Stimulated activated CD8-positive, alpha-beta memory T cell treated with anti-CD3 and anti-CD28 coated beads, Interleukin-7, amount 100 ng/mL, for 4 hours (primary cell): ENCODE measurements around the gene ARHGAP22.

ENCODE experiments used
- DNase-seq, 2 donors: peaks; one replicate each; pipeline ENCODE4 v3.0.0-alpha.2; 2020; ENCODE audit warnings: low read depth in 2 of 2

The ARHGAP22 gene

DNA sequence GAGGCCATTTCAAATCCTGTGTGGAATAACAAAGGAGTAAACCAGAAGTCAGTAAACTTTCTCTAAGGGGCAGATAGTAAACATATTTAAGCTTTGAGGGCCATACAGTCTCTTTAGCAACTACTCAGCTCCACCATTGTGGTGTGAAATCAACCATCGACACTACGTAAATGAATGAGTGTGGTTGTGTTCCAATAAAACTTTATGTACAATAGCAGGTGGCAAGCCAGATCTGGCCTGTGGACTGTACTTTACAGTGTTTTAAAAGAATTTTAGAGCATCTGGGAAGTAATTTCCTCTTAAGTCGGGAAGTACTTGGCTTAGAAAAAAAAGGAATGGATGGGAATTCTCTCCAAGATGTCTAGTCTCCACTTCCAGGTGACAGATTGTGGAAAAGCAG, 71.3 kb downstream of the ARHGAP22 start:
- DNase-seq, result no peak

DNA sequence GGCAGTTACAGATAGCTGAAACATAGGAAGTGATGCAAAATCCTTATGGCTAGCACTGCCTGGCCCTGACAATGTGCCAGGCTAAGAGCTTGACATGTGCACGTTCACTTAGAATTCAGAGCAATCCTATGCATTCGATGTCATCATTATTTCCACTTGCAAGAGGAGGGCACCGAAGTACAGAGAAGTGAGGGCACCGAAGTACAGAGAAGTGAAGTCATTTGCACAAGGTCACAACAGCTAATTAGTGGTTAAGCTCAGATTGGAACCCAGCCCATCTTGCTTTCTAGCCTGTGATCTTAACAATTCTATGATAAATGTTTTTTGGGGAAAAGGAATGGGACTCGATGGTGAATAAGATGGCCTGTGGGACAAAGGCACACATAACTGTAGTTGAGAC, 73.4 kb downstream of the ARHGAP22 start:
- no peak for DNase-seq

DNA sequence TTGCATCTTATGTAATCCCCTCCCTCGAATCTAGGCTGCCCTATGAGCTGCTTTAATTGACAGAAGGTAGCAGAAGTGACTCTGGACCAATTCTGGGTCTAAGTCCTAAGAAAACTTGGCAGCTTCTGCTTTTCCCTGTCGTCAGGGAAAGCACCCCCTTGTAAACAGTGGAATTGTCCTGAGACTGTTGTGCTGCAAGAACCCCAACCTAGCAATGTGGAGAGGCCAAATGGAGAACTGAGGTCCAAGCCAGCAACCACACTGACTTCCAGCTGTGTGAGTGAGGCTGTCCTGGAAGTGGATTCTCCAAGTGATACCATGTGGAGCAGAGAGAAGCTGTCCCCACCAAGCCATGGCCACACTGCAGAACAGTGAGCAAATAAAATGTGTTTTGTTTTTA, 75.5 kb downstream of the ARHGAP22 start:
- DNase-seq, result no peak

DNA sequence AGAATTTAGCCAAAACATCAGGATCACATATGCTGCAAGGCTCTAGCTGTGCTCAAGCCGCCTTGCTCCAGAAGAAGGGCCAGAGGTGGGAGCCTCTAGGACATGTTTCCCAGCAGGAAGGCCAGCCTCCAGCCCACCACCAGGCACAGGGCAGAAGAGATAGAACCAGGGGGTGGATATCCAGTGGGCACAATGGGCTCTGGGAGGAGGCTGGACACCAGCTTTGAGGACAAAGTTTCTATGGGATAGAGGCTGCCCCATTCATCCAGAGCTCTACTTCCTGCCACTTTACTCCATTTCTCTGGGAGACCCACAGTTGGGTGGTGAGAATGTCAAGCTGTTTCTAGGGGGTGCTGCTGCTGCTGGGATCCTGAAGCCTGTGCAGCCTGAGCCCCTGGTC, 77.1 kb downstream of the ARHGAP22 start:
- DNase-seq, result no peak

DNA sequence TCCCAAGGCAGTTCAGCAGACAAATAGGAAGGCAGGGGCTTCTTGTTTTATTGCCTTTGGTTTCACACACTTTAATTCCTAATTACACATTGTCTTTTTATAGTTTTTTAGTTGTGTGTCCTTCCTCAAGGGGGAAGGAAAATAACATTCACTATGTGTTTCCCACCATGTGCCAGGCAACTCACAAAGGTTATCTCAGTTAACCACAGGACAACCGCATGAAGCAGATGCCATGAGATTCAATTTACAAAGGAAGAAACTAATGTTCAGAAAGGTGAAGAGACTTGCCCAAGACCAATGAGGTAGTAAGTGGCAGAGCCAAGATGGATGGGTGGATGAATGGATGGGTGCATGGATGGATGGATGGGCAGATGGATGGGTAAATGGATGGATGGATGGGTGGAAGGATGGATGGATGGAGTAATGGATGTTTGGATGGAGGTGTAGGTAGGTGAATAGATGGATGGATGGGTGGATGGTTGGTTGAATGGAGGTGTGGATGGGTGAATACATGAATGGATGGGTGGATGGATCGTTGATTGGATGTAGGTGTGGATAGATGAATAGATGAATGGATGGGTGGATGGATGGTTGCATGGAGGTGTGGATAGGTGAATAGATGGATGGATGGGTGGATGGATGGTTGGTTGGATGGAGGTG, 77.9 kb downstream of the ARHGAP22 start:
- DNase-seq, result no peak

DNA sequence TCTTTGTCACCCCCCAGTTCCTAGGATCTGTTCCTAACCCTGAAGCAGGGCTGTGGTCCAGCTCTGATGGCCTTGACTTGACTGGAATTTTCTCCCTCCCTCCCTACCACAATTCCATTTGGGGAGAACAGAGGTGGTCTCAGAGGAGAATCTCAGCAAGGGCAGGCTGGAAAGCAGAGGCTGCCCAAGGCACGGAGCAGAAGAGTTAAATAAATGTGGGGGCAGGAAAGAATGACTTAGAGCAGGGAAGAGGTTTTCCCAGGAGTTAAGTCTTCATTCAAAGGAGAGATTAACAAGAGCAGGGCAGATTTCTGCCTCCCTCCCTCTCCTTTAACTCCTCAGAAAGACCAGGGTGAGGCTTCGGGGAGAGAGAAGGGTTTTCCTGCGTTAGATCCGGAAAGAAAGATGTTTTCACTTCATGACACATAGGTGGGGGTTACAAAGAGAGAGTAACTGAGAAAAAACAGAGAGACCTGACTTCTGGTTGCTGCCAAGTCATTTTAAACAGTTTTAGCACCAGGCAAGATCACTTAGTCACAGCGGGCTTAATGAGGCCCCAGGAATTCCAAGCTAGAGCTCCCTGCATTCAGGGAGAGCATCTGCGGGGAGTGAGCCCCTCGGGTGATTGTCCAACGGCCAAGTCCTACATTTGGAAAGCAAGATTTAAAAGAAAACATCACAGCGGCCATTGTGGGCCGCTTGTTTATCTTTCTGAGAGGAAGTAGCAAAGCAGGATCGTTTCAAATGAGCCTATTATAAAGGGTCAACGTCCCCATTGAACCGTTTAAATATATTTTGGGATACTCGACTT, 78.7 kb downstream of the ARHGAP22 start:
- no peak for DNase-seq

DNA sequence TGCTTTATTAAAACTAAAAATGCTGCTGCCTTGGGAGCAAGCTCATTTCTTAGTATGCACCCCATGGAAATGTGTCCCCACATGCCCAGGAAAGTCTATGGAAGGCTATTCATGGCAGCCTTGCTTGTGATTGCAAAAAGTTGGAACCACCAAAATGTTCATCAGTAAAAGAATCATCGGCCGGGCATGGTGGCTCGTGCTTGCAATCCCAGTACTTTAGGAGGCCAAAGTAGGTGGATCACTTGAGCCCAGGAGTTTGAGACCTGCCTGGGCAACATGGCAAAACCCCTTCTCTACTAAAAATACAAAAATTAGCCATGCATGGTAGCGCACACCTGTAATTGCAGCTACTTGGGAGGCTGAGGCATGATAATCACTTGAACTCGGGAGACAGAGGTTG, 79.8 kb downstream of the ARHGAP22 start:
- DNase-seq, result no peak

DNA sequence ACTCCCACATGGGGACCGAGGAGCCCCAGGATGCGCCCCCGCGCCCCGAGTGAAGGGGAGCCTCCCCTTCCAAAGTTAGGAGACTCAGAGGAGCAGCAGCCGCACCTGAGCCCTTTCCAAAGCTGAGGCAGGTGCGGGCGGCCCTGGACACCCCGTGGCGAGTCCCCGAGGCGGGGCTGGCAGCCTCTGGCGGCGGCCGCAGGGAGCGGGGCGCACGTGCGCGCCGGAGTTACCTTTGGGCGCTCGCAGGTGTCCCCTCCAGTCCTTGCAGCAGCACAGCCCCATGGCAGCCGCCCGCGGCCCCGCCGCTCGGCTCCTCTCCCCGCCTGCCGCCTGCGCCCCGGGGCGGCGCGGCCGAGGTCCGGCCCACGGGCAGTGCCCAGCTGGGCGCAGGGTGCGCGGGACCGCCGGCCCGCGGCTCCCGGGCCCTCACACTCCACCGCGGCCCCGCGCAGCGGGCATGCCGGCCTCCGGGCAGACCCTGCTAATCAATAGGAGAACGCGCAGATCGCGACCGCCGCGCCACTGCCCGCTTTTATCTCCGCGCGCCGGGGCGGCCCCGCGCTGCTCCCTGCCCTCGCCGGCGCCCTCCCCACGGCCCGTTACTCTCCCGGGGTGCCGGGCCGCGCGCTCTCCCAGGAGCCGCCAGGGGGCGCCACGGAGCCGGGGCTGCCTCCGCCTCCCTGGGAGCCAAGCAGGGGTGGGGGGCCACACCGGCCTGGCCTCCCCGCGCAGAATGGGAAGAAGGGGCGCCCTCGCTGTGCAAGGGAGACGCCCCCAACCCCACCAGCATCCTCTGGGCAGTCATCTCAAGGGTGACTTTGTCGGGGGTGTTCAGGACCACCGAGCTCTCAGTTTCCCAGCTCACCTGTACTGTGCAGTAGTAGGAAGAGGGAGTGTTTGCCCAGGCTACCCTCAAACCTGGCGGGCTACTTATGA, 80.8 kb downstream of the ARHGAP22 start:
- DNase-seq, result no peak

DNA sequence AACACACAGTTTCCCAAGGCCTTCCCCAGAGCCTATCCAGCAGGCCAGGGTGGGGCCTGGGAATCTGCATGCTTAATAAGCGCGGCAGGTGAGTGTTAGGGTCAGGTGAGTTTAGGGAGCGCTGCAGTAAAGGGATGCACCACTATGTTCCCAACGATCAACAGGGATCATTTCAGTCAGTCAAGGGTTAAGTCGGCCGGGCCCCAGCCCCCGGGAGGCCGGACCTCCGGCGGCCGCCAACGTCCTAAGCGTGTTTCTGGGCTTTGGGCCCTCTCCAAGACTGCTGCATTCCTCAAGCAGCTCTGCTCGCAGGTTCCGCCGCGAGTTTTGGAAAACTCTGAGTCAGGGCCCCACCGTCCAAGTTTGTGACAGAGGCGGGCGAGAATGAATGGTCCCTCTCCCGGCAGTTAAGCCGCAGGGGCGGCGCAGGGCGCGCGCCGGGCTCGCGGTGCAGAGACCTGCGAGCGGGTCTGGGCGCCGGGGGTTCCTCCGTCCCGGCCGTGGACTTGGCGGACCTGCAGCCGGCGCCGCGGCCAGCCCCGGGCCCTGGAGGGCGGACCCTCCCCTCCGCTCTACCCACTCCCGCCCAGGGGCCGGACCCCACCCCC, 81.6 kb downstream of the ARHGAP22 start:
- DNase-seq, result no peak

DNA sequence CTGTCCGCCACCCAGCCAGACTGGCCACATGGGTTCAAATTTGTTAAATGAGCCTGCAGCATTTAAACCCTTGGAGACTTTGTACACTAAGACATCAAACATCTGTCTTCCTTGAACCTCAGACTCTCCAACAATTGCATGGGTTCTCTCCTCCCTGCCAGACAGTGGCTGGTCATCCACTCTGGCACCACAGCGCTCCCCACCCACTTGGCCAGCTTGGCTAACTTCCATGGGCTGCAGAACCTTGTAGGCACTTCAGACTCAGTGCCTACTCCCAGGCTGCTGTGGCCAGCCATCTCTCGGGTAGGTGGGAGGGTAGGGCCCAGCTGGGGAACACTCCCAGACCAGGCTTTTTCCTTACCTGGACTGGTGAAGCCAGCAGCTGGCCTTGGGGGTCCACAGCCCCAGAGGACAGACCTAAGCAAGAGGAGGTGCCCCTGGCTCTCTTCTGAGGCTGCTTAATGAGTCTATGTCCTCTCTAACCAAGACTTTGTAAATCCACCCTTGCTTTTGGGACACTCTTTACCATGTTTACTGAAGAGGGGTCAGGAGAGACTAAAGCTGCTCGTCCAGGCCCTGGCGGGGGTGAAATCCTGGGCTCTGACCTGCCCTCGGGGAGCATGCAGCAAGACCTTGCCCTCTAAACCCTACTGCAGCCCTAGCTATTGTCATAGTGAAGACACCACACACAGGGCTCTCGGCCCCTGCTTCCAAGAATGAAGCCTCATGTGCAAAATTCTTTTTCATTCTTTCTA, 82.7 kb downstream of the ARHGAP22 start:
- no peak for DNase-seq

DNA sequence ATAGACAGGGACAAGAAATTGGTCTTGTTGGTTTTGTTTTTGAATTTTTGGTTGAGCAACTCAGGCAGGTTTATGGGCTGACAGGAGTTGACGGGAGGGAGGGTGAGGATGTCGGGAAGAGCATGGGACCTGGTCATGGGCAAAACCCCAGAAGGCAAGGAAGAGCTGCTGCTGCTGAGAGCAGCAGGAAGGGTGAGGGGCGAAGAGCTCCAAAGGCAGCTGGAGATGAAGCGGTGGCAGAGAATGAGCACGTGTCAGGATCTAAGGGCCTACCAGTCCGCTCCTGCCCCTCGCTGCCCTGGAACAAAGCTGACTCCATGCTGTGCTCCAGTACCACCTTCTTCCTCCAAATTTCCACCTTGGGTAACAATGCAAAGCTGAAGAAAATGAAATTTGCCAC, 84.3 kb downstream of the ARHGAP22 start:
- DNase-seq, result no peak

DNA sequence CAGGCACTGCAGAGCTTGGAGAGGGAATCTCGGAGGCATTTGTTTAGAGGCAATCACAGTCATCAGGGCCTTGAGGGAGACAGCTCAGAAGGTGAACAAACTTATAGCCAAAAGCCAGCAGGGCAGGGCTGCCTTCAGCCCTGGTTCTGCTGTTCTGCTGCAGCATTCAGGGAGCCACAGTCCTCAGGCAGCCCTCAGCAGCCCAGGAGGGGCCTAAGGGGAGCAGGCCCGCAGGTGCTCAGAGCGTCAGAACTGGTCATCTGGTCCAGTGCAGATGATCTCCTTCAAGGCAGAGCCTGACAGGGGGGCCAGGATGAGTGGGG, 84.7 kb downstream of the ARHGAP22 start:
- DNase-seq, result no peak

DNA sequence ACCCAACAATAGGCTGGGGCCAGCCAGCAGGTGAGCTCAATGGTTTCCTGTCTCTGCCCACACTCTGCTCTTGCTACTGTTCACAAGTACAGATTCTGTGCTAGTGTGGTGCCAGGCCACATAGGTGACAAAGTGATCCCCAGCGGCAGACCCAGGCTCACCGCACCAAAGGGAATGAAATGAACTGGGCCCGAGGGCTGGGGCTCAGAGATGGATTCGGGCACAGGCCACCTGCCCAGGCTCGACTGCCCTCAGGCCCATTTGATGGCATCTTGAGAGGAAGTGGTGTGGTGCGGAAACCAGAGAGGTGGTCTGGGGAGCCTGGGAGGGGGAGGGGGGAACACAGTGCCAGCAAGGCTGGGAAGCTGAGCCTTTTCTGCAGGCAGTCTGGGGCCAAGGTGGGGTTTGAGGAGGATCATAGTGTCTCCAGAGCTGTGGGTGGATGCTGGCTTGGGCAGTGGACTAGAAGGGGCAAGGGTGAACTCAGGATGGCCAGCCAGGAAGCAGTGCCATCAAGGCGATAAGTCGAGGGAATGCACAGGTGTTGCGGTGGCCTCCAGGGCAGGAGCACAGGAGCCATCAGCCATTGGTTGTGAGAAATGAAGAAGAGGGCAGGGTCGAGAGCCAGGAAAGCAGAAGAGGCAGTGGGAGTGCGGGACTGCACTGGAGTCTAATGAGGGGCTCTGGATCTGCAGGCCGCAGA, 85.2 kb downstream of the ARHGAP22 start:
- no peak for DNase-seq

DNA sequence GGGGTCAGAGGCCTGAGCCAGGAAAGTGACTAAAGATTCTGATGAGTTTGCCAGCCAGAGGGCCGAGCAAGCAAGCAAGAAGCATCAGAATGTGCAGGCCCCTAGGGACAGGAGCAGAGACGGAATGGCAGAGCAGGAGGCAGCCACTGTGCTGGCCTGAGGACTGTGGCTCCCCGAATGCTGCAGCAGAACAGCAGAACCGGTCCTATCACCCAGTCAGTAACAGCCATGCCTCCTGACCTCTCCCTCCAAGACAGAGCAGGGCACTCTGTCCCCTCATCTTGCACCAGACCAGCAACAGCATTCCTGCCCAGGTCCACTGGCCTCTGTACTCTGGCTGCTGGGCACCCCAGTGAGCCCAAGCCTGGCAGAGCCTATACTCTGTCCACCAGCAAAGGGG, 85.9 kb downstream of the ARHGAP22 start:
- no peak for DNase-seq

DNA sequence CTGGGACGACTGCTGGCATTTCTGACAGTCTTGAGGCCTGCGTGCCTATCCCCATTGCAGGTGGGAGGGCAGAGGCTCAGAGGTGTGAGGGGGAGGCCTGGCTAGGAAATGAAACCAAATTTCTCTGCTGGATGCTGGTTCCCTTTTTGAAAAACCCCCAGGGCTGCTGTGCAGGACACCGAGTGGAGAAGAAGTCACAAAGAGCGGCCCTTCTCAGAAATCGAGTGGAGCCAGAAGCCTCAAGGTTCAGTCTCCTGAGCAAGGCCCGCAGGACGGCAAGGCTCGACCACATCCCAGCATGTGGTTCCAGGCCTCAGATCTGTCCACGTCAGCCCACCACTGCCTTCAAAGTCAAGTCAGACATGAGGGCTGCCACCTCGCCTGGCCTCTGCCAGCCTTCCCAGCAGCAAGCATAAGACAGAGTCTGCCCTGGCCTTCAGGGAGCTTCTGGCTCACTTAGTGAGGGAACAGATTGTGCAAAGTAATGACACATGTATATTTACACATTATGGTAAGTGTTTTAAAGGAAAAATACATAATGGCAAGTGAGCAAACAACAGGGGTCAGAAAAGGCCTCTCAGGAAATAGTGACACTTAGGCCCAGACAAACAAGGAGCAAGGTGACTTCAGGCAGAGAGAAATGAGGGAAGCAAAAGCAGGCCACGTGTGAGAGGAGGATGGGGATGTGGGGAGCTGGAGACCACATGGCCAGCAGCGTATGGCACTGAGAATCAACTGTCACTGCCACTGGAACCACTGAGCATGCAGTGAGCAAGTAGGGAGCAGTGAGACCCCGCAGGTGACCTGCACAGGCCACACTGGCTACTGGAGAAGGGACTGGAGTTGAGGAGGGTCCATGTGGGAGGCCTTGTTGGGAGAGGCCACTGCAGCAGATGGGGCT, 86.7 kb downstream of the ARHGAP22 start:
- DNase-seq, result no peak

DNA sequence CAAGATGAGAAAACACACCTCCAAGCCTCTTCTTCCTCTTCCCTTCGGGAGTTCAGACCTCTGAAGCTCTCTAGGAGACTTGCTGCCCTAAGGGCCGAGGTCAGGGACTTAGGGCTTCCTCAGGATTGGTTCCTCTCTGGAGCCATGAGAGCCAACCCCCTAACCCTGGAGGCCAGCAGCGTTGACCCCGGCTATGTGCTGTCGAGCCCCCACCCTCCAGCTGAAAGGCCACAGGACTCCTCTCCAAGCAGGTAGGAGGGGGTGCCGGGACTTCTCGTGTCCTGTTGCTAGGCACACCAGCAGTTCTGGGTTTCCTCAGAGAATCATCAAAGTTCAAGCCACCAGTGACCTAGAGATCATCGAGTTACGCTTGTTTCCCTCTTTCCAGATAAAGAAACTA, 87.4 kb downstream of the ARHGAP22 start:
- DNase-seq, result no peak

DNA sequence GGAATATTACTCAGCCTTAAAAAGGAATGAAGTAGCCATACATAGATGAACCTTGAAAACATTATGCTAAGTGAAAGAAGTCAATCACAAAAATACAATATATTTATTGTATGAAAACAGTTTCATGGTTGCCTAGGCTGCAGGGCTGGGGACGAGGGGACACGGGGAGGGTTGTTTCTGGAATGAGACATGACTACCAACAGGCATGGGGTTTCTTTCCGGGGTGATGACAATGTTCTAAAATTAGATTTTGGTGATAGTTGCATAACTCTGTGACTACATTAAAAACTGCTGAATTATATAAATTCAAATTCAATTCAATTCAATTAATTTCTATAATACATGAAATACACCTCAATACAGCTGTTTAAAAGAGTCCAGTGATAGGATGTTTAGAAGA, 88.0 kb downstream of the ARHGAP22 start:
- DNase-seq, result no peak

DNA sequence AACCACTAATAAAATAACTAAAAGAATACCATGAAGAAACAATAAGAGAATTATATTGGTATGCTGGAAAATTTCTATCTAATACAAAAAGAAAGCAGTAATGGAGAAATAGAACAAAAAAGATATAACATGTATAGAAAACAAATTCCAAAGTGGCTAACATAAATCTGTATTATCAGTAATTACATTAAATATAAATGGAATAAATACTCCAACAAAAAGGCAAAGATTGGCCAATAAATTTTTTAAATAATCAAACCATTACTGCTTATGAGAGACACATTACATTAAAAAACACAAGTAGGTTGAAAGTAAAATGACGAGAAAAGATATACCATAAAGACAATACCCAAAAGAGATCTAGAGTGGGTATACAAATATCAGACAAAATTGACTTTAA, 90.0 kb downstream of the ARHGAP22 start:
- DNase-seq, result no peak

DNA sequence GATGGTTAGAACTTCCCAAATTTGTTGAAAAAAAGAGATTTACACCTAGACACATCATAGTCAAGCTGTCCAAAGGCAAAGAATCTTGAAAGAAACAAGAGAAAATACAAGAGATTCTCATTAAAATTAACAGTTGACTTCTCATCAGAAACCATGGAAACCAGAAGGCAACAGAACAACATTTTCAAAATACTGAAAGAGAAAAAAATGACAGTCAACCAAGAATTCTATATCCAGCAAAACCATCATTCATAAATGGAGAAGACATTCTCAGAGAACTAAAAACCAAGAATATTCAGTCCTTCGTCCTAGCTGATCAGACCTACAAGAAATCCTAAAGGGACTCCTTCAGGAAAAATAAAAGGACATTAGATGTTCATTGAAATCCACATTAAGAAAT, 90.6 kb downstream of the ARHGAP22 start:
- no peak for DNase-seq

DNA sequence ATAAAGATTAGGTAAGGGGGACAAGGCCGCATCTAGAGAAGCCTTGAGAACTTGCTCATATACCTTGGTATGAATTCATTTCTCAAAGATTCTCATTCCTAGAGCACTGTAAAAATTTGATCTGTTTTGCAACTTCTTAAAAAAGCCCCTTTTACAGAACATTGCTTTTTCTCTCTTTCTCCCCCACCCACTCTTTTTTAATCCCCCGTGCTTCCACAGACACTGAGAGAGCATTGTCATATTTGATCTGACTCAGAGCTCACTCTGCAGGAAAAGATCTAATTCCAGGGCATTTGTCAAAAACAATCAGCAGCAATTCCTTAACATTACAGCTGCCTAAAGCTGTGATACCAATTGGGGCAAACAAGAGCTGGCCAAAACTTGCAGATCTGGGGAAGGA, 92.0 kb downstream of the ARHGAP22 start:
- DNase-seq, result no peak
